ACC112 (cell line): ENCODE measurements around the gene STK39.

Experiments
- H2AFZ ChIP-seq: fragments of 200-600 bp; sonication (generic); one replicate; pipeline ENCODE4 v1.6.0; 2017; ENCODE audit warnings: antibody characterized with exemption, low read length; ENCODE audit not compliant: unreplicated experiment
- H3K27ac ChIP-seq: fragments of 200-600 bp; sonication (generic); 2 replicates; pipeline ENCODE4 v1.5.1; 2014; ENCODE audit warnings: low read depth, mild to moderate bottlenecking, antibody characterized with exemption, low read length, moderate library complexity
- H3K27me3 ChIP-seq: fragments of 200-600 bp; sonication (generic); 2 replicates; pipeline ENCODE4 v1.6.1; 2014; ENCODE audit warnings: mild to moderate bottlenecking, antibody characterized with exemption, low read length, moderate library complexity, mixed read lengths; ENCODE audit not compliant: insufficient read depth
- H3K36me3 ChIP-seq: fragments of 200-600 bp; sonication (generic); 2 replicates; pipeline ENCODE4 v1.6.1; 2016; ENCODE audit warnings: mild to moderate bottlenecking, antibody characterized with exemption, low read length, moderate library complexity, mixed read lengths; ENCODE audit not compliant: insufficient read depth
- H3K4me1 ChIP-seq: fragments of 200-600 bp; sonication (generic); one replicate; pipeline ENCODE4 v1.6.1; 2016; ENCODE audit warnings: low read length, mixed read lengths; ENCODE audit not compliant: insufficient read depth, unreplicated experiment, control insufficient read depth
- H3K4me3 ChIP-seq: fragments of 200-600 bp; sonication (generic); 2 replicates; pipeline ENCODE4 v1.5.1; 2014; ENCODE audit warnings: mild to moderate bottlenecking, low read depth, low read length
- H3K79me2 ChIP-seq: fragments of 200-600 bp; sonication (generic); one replicate; pipeline ENCODE4 v1.6.0; 2016; ENCODE audit warnings: low read length; ENCODE audit not compliant: control insufficient read depth, unreplicated experiment, insufficient read depth

The STK39 gene

DNA sequence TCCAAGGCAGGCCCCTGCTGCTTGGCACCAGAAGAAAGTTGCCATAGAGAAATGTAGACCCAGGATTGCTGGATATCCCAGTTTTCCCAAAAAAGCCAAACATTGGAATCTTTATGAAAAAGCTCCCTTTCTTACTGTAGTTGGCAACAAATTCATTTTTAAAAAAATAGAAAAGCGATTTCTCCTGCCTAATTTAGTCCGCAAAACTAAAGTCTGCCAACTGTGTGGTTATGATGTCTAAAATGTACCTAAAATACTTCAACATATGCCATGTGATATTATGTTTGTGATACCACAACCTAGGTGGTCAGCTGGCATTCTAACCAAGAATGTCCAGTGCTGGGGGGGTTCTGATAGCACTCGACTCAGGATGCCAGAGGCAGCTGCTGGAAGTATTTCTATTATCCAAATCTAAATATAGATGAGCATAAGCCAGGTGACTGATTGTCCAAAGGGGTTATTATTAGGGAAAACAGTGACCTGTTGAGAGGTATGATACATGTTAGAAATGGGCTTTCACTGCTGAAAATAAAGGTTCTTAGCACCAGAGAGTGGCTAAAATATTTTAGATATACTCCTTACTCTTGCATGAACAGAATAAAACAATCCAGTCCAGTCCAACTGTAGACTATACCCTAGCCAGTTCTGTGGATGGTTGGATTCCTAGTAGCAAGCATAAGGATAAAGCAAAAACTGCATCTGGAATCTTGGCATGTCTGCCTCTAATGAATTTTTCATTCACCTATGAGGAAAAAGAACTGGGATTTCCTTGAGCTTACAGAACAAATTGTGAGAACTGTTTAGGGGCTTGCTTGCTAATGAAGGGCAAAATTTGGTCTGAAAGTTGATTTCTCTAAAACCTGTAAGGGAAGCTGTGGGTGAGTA, 101.7 kb downstream of the STK39 start:
- no peak overlapping the region for H3K4me3 ChIP-seq
- H3K4me1 ChIP-seq, result no peaks in the 10 kb centered on the region

DNA sequence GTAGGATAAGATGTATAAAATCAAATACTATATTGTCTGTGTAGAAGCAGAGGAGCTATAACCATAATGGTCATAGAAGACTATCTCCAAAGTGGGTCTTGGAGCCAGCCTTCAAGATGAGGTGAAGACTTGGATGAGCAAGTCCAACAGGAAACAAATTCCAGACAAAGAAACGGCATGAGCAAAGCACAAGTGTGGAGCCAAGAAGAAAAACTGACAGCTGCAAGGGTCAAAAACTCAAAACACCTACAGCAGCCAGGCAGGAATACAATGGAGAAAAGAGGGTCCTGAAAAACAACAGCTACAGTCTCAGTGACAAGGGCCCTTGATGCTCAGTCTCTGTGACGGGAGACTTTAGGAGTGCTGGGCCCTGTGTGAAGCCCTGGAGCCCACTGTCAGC, 102.4 kb downstream of the STK39 start:
- no peaks in the 10 kb centered on the region for H3K79me2 ChIP-seq
- no peaks in the 10 kb centered on the region for H3K27me3 ChIP-seq
- H3K36me3 ChIP-seq, result peaks cover 4% of the 10 kb centered on the region; the same call in 1 of the 2 replicates
- H3K27ac ChIP-seq, result no peak overlapping the region
- no peaks in the 10 kb centered on the region for H3K4me1 ChIP-seq
- no peak overlapping the region for H2AFZ ChIP-seq
- no peak overlapping the region for H3K4me3 ChIP-seq

More for the DNA sequence above, 101.7 kb downstream of the STK39 start:
- H3K27ac ChIP-seq, result no peak overlapping the region
- no peak overlapping the region for H2AFZ ChIP-seq
- no peaks in the 10 kb centered on the region for H3K36me3 ChIP-seq
- H3K79me2 ChIP-seq, result no peaks in the 10 kb centered on the region
- H3K27me3 ChIP-seq, result no peaks in the 10 kb centered on the region

DNA sequence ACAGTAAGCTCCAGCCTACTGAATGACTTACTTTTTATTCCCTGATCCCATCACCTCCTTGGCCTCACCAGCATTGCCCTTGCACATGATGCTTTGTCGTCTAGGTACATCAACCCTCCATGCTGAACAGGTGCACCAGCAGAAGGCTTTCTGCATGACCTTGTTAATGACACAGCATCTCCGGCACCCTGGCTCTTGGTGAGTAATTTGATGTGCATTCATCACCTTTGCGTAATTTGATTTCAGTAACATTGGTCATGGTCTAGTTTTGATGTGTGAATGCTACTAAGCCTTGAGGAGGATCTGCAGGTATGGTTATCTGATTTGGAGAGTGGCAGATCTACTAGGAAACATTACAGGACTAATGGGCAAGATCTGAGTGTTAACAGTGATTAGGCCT, 103.6 kb downstream of the STK39 start:
- Histone ChIP-seq H2AFZ (no peak overlapping the region), H3K4me1 (no peaks in the 10 kb centered on the region), H3K79me2 (no peaks in the 10 kb centered on the region), H3K27ac (no peak overlapping the region), H3K36me3 (peaks cover 6% of the 10 kb centered on the region; the same call in 1 of the 2 replicates), H3K27me3 (no peaks in the 10 kb centered on the region), H3K4me3 (no peak overlapping the region)

DNA sequence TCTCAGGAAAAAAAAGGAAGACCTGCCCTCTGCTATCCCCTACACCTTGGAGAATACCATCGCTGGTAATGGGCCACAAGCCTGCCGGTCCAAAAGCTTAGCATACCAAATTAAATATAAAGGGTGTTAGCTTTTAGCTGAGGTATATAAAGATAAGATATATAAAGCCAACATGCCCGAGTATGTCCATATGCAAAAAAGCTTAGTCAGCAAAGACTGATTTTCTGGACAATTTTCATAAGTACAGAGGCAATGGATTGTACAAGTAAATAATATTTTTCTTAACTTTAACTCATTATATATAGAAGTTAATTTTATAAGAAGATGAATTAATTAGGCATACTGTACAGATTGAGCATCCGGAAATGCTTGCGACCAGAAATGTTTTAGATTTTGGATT, 106.5 kb downstream of the STK39 start:
- no peak overlapping the region for H3K4me3 ChIP-seq
- H3K4me1 ChIP-seq, result peaks cover 2% of the 10 kb centered on the region
- no peak overlapping the region for H3K27ac ChIP-seq
- H3K79me2 ChIP-seq, result no peaks in the 10 kb centered on the region
- H2AFZ ChIP-seq, result no peak overlapping the region
- no peaks in the 10 kb centered on the region for H3K27me3 ChIP-seq
- H3K36me3 ChIP-seq, result peaks cover 6% of the 10 kb centered on the region; the same call in 1 of the 2 replicates

DNA sequence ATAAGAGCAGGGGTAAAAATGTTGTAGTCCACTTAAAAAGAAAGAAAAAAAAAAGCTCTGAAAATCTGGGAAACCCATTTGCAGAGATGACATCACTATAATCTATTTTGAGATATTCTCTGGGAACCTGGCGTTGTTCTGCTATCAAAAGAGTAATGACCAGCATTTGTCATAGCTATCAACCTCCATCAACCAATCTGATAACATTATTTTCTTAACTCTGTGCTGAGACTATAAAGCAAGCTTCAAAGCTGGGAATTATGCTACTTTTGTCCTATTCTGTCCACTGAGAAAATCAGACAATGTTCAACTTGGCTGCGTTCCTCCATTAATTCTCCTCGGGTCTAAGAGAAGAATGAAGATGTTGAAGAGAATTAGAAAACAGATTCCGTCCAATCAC, 107.5 kb downstream of the STK39 start:
- Histone ChIP-seq H3K79me2 (no peaks in the 10 kb centered on the region), H3K27ac (no peak overlapping the region), H3K4me3 (no peak overlapping the region), H3K27me3 (no peaks in the 10 kb centered on the region), H2AFZ (no peak overlapping the region), H3K4me1 (peaks cover 12% of the 10 kb centered on the region), H3K36me3 (peaks cover 6% of the 10 kb centered on the region; the same call in 1 of the 2 replicates)

DNA sequence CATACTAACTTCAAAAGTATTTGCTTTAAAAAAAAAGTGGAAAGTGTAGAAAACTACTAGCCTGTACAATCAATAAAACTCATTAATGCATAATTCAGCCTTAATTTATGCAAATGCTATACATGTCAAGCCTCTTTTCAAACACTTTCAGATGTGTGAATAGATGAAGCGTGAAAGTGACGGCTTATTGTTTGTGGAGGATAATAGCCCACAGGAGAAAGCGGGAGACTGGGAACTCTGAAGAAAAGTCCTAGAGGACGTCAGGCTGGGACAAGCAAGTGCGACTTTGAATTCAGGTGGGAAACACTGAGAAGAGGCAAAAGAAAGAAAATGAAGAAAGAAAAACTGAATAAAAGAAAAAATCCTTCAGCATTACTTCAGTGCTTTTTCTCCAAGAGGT, 108.5 kb downstream of the STK39 start:
- H3K36me3 ChIP-seq, result peaks cover 6% of the 10 kb centered on the region; the same call in 1 of the 2 replicates
- no peaks in the 10 kb centered on the region for H3K27me3 ChIP-seq
- H3K79me2 ChIP-seq, result no peaks in the 10 kb centered on the region
- H3K27ac ChIP-seq, result no peak overlapping the region
- peaks cover 13% of the 10 kb centered on the region for H3K4me1 ChIP-seq
- no peak overlapping the region for H3K4me3 ChIP-seq
- H2AFZ ChIP-seq, result no peak overlapping the region

DNA sequence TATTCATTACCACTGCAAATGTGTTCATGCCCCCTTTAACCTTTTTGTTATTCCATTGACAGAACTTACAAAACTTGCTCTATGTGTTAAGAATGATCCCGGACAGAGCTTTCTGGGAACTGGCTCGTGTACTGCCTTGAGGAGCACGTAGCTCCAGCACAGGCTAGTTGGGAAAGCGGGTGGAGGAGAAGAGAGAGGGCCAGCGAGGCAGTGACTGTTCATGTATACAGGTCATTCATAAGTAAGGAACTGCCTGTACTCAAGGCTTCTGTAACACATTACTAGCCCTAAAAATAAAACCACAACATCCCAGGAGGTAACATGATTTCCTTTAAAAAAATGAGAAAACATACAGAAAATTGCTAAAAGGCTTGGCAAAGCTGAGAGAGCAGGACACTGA, 109.0 kb downstream of the STK39 start:
- Histone ChIP-seq H3K36me3 (peaks cover 6% of the 10 kb centered on the region; the same call in 1 of the 2 replicates), H3K79me2 (no peaks in the 10 kb centered on the region)

DNA sequence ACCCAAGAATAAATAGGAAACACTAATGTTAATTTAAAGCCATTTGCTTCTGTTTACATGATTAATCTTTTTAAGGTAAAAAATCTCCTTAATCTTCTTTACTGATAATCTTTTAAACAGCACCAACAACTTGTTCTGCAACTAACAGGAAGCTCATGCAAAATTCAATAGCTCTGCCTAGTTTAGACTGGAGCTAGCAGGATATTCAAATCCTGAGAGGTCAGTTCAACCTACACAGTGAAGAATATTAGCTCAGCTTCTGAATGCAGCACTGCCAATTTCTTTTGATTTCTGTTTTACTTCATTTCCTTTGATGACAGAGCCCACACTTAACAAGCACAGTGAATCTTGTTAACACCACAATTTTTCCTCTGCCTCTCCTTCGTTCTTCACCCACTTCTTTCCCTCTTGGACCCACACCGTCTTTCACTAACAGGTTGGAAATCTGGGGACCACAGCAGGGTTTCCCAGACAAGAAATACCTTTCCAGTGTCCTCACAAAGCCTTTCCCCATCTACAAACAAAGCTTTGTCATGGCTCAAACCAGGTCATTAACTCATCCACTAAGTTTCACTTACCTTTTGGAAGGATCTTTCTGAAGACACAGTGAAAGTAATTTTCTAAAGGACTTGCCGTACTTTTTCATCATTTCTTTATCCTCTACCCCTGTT, 109.8 kb downstream of the STK39 start:
- H3K79me2 ChIP-seq, result no peaks in the 10 kb centered on the region
- peaks cover 13% of the 10 kb centered on the region for H3K4me1 ChIP-seq
- no peak overlapping the region for H3K4me3 ChIP-seq
- no peak overlapping the region for H3K27ac ChIP-seq
- H3K27me3 ChIP-seq, result no peaks in the 10 kb centered on the region
- H2AFZ ChIP-seq, result no peak overlapping the region
- H3K36me3 ChIP-seq, result peaks cover 6% of the 10 kb centered on the region; the same call in 1 of the 2 replicates

More for the DNA sequence above, 109.0 kb downstream of the STK39 start:
- H3K27me3 ChIP-seq, result no peaks in the 10 kb centered on the region
- no peak overlapping the region for H3K4me3 ChIP-seq
- H3K27ac ChIP-seq, result no peak overlapping the region
- peaks cover 13% of the 10 kb centered on the region for H3K4me1 ChIP-seq
- no peak overlapping the region for H2AFZ ChIP-seq

DNA sequence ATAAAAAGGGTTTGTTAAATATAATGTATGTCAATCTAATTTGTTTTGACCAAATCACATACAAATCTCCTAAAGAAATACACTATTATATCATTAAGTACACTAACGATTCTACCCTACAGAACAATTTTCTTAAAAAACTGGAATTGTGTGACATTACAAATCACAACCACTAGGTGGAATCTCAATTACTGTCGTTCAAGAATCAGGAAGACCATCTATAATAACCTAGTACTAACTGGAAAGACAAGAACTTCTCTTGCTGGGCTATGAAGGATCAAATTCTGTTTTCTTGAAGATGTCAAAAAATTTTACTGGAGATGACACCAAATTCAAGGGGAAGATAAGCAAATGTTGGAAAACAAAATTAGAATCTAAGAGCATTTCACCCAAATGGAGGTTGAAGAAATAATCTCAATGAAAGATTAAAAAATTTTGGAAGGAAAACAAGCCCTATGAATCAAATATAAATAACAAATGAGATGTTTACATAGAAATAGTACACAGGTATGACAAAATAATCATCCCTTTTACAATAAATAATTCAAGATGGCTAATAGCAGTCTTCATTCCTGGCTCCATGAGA, 110.9 kb downstream of the STK39 start:
- no peaks in the 10 kb centered on the region for H3K27me3 ChIP-seq
- peaks cover 13% of the 10 kb centered on the region for H3K4me1 ChIP-seq
- H3K27ac ChIP-seq, result no peak overlapping the region
- H2AFZ ChIP-seq, result no peak overlapping the region
- H3K79me2 ChIP-seq, result no peaks in the 10 kb centered on the region
- no peak overlapping the region for H3K4me3 ChIP-seq
- peaks cover 6% of the 10 kb centered on the region; the same call in 1 of the 2 replicates for H3K36me3 ChIP-seq

DNA sequence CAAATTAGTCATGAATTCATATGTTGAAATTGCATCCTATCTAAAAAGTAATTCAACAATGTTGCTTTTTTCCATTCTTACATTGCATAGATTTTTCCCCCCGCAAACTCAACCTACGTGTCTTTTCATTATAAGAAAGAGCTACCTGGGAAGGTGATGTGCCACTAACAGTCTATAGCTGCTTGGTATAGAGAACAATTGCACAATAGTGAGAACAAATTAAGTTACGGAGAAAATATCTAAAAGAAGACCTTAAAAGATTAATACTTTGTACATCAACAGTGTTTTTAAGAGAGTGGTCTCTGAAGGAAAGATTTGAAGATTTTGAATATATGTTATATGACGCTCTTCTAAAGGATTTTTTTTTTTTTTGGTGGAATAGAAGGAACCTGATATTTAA, 111.8 kb downstream of the STK39 start:
- Histone ChIP-seq H3K4me3 (no peak overlapping the region), H3K4me1 (peaks cover 13% of the 10 kb centered on the region), H3K27ac (no peak overlapping the region; the same call in 1 of the 2 replicates), H3K27me3 (no peaks in the 10 kb centered on the region), H3K79me2 (no peaks in the 10 kb centered on the region), H3K36me3 (peaks cover 6% of the 10 kb centered on the region; the same call in 1 of the 2 replicates), H2AFZ (no peak overlapping the region)
